Measurements from ENCODE around the gene ABCA9.
"Not testable (repeated sequence)": the region's sequence is repeated elsewhere in the genome, so short reads cannot be mapped to it uniquely, and the experiment has no call there.

ABCA9 gene

DNA sequence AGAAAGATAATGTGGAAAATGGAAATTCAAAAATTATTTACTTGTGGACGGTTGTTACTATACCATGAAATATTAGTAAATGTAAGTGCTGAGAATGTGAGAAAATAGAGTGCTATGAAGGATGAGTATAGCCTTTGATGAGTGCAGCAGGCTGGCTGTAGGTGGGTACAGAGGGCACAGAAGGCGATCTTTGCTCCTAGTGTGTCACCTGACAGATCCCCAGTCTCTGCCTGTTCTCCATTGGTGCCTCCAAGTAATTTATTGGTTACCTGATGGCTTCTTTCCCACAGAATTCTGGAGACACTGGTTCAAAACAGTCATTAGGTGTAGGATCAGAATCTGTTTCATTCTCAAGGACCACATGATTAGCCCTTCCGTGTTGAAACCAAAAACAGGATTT, 28.9 kb downstream of the ABCA9 start:
- H3K4me3 ChIP-seq (ENCODE audit: low read depth, low read length): no peak overlapping the region
- no peak for TF ChIP-seq CTCF (IDR thresholded peaks at IDR 0.05; ENCODE audit: borderline replicate concordance, insufficient read depth, low read depth, low read length)

GRCh38 chr17:69030169-69030568, 30.6 kb downstream of the ABCA9 start:
- H3K4me3 ChIP-seq (ENCODE audit: low read depth, low read length): no peak overlapping the region
- TF ChIP-seq CTCF (IDR thresholded peaks at IDR 0.05; ENCODE audit: borderline replicate concordance, insufficient read depth, low read depth, low read length): no peak

DNA sequence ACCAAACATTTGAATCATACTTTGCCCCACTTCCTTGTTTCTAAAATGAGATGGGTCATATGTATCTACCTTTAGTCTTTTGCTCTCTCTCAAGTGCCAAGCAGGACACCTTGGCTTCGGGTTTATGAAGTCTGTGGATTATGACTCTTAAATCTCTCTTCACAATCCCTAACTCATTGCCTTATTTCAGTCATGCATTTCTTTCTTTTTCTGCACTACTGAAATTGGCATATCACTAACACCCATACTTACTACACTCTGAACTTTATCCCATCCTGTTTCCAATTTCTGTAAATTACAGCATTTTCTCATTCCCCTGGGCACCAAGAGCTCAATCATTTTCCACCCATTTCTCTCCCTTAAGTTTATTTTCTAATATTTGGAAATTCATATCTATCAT, 42.0 kb downstream of the ABCA9 start:
- TF ChIP-seq CTCF (IDR thresholded peaks at IDR 0.05; ENCODE audit: borderline replicate concordance, insufficient read depth, low read depth, low read length): no peak
- no peak overlapping the region for H3K4me3 ChIP-seq (ENCODE audit: low read depth, low read length)

- TF ChIP-seq CTCF (IDR thresholded peaks at IDR 0.05; ENCODE audit: borderline replicate concordance, insufficient read depth, low read depth, low read length): no peak
Observed at GRCh38 chr17:69018022-69018615, 42.6 kb downstream of the ABCA9 start.

DNA sequence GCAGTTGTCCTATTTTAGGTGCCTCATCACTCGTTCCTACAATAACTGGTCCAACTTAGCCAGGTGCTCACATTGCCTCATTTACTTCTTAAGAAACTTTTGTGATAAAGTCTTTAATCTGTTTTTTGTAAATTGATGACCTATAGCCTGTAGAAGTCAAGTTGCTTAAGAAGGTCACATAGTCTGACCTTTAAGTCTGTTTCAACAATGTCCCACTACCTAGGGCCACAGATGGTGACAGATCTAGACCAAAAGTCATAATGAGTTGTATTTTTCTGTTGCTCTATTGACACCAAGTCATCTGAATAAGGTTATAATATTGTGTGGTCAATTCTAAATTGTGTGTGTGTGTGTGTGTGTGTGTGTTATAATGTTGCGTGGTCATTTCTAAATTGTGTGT, 45.1 kb downstream of the ABCA9 start:
- H3K4me3 ChIP-seq (ENCODE audit: low read depth, low read length): no peak overlapping the region
- TF ChIP-seq CTCF (IDR thresholded peaks at IDR 0.05; ENCODE audit: borderline replicate concordance, insufficient read depth, low read depth, low read length): no peak

More at GRCh38 chr17:69018022-69018615, 42.6 kb downstream of the ABCA9 start:
- no peak overlapping the region for H3K4me3 ChIP-seq (ENCODE audit: low read depth, low read length)

DNA sequence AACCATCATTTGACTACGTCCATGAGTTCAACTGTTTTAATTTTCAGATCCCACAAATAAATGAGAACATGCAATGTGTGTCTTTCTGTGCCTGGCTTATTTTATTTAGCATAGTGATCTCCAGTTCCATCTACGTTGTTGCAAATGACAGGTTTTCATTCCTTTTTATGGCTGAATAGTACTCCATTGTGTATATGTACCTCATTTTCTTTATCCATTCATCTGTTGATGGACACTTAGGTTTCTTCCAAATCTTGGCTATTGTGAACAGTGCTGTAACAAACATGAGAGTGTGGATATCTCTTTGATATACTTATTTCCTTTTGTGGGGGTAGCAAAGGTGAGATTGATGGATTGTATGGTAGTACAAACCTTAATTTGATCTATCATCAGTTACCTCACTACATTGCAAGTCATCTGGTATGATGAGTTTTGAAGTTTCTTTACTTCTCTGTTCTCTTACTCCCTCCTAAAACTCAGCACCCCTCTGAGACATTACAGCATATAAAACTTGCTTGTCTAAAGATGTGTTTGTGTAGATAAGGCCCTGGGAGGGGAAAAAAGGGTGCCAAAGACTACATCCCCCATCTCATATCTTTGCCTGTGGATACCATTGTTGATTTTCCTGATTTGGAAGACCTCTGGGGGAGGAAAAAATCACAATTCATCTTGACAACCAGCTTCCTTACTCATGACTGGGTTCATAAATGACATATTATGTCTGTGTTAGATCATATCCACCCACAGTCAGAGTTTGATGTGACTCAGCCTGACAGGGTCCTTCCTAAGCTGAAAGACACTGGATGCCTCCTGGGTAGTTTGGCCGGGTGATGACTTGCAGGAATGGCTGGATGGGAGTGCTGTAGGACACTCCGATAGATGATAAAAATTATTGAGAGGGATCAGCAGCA, 47.6 kb downstream of the ABCA9 start:
- TF ChIP-seq CTCF (IDR thresholded peaks at IDR 0.05; ENCODE audit: borderline replicate concordance, insufficient read depth, low read depth, low read length): no peak
- H3K4me3 ChIP-seq (ENCODE audit: low read depth, low read length): no peak overlapping the region

- no peak for TF ChIP-seq CTCF (IDR thresholded peaks at IDR 0.05; ENCODE audit: borderline replicate concordance, insufficient read depth, low read depth, low read length)
- no peak overlapping the region for H3K4me3 ChIP-seq (ENCODE audit: low read depth, low read length)
Observed at GRCh38 chr17:69009930-69010329, 50.8 kb downstream of the ABCA9 start.

GRCh38 chr17:69004759-69005158, 56.0 kb downstream of the ABCA9 start:
- H3K4me3 ChIP-seq (ENCODE audit: low read depth, low read length): not testable (repeated sequence)

DNA sequence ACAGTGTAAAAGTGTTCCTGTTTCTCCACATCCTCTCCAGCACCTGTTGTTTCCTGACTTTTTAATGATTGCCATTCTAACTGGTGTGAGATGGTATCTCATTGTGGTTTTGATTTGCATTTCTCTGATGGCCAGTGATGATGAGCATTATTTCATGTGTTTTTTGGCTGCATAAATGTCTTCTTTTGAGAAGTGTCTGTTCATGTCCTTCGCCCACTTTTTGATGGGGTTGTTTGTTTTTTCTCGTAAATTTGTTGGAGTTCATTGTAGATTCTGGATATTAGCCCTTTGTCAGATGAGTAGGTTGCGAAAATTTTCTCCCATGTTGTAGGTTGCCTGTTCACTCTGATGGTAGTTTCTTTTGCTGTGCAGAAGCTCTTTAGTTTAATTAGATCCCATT, 61.0 kb downstream of the ABCA9 start:
- H3K4me3 ChIP-seq (ENCODE audit: low read depth, low read length): not testable (repeated sequence)

All from GM12875 (cell line).